HG02870 (cell line): ENCODE results near the gene RNF25.

Experiments
- ATAC-seq: cut with Tn5 transposase; IDR thresholded peaks from one replicate; pipeline ENCODE4 v1.9.1; 2021; ENCODE audit warnings: mild to moderate bottlenecking, moderate library complexity; ENCODE audit not compliant: unreplicated experiment

The RNF25 gene

GRCh38 chr2:218680061-218680460 is 8.3 kb upstream of the RNF25 start:
- no peak for ATAC-seq

GRCh38 chr2:218679119-218679518 is 7.3 kb upstream of the RNF25 start:
- no peak for ATAC-seq

GRCh38 chr2:218671097-218671653 is 627 bp downstream of the RNF25 start:
- ATAC-seq, result no peak

- no peak for ATAC-seq
These were observed 7.1 kb downstream of the RNF25 start for GRCh38 chr2:218664653-218665052.

GRCh38 chr2:218663901-218664300 is 7.9 kb downstream of the RNF25 start:
- no peak for ATAC-seq

GRCh38 chr2:218662827-218663226 is 9.0 kb downstream of the RNF25 start:
- ATAC-seq, result no peak

GRCh38 chr2:218662377-218662776 is 9.4 kb downstream of the RNF25 start:
- ATAC-seq, result no peak

- no peak for ATAC-seq
These were observed 11.8 kb downstream of the RNF25 start for GRCh38 chr2:218659988-218660358.

GRCh38 chr2:218659258-218659987 is 12.4 kb downstream of the RNF25 start, which contains the start of the genes BCS1L and ZNF142:
Gene BCS1L (plus strand): TSS chr2:218659683. CDS start chr2:218660988, 1,305 bp downstream.
Gene ZNF142 (minus strand): TSS chr2:218659623. CDS start chr2:218656429, 3,194 bp downstream.
- peak; percentile 94 for ATAC-seq

- ATAC-seq, result peak; percentile 32
These were observed 13.0 kb downstream of the RNF25 start for GRCh38 chr2:218658671-218659257.

- no peak for ATAC-seq
These were observed 16.1 kb downstream of the RNF25 start for GRCh38 chr2:218655751-218656150.

- ATAC-seq, result no peak
These were observed 23.1 kb downstream of the RNF25 start for GRCh38 chr2:218648787-218649100.

- ATAC-seq, result no peak
These were observed 23.6 kb downstream of the RNF25 start for GRCh38 chr2:218648088-218648786.

- no peak for ATAC-seq
These were observed 26.7 kb downstream of the RNF25 start for GRCh38 chr2:218645126-218645525.

- no peak for ATAC-seq
These were observed 27.1 kb downstream of the RNF25 start for GRCh38 chr2:218644721-218645120.

- ATAC-seq, result no peak
These were observed 28.0 kb downstream of the RNF25 start for GRCh38 chr2:218643751-218644310.

- no peak for ATAC-seq
These were observed 29.0 kb downstream of the RNF25 start for GRCh38 chr2:218642786-218643185.

GRCh38 chr2:218642121-218642656 is 29.6 kb downstream of the RNF25 start:
- no peak for ATAC-seq

GRCh38 chr2:218638372-218638771 is 33.4 kb downstream of the RNF25 start:
- no peak for ATAC-seq

- no peak for ATAC-seq
These were observed 36.1 kb downstream of the RNF25 start for GRCh38 chr2:218635719-218636118.

GRCh38 chr2:218631837-218632236 is 40.0 kb downstream of the RNF25 start:
- no peak for ATAC-seq
